SK-N-MC (cell line): ENCODE data around the gene ADPRM.

Source experiments
- EZH2 ChIP-seq: fragments of 200-600 bp; sonication (generic); IDR thresholded peaks from one replicate; pipeline ENCODE4 v1.6.1; 2017; ENCODE audit warnings: antibody characterized with exemption
- POLR2AphosphoS5 ChIP-seq: IDR thresholded peaks from 2 replicates; pipeline ENCODE4 v1.6.1; 2012; ENCODE audit warnings: mild to moderate bottlenecking, low read depth, low read length, borderline replicate concordance

- TF ChIP-seq POLR2AphosphoS5 (no peak), EZH2 (no peak)
These were observed 30.5 kb upstream of the ADPRM start for GRCh38 chr17:10666906-10667305.
